ENCODE data around the gene LMF2.

- TF ChIP-seq CTCF (IDR thresholded peaks at IDR 0.05) (no peak), TCF7L2 (IDR thresholded peaks at IDR 0.05; ENCODE audit: low read depth, low read length) (no peak), POLR2AphosphoS5 (IDR thresholded peaks at IDR 0.05; ENCODE audit: low read depth, low read length) (no peak), REST (IDR thresholded peaks at IDR 0.05; ENCODE audit: insufficient read depth in 1 of 2, low read depth in 2 of 2, low read length in 1 of 2) (no peak)
Measured at GRCh38 chr22:50530580-50530876, 23.0 kb upstream of the LMF2 start.
